Measurements from ENCODE around the gene SNX24.

SNX24 gene

DNA sequence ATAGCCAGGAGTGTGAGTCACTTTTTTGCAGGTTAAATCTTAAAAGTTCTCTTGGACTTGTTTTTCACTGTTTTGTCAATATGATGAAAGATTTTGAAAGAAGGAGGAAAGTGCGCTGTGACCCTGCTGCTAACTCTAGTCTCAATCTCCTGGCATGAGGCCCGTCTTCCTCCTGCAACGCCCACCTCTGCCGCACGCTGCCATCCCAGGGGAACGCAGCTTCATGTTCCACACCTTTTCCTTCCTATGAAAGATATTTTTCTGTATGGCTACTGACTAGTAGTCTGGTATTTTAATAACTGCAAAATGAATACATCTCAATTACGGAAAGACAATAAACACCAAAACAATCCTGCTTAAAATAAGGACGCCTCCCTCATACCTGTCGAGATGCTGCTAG, 182.8 kb downstream of the SNX24 start:
- no peak for DNase-seq (ENCODE audit: low spot score)

DNA sequence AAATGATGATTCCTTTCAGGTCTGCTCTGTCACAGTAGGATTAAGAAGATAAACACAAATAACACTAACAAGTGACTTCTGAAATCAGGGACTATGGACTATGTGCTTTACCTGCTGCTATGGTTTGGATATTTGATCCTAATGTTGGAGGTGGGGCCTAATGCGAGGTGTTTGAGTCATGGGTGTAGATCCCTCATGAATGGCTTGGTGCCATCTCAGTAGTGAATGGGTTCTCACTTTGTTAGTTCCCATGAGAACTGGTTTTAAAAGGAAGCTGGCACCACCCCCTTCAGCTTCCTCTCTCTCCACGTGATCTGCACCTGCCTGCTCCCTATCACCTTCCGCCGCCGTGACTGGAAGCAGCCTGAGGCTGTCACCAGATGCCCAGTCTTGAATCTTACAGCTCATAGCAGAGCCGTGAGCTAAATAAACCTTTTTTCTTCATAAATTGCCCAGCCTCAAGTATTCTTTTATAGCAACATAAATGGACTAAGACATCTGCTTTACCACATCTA, 187.8 kb downstream of the SNX24 start:
- DNase-seq (ENCODE audit: low spot score): no peak

DNA sequence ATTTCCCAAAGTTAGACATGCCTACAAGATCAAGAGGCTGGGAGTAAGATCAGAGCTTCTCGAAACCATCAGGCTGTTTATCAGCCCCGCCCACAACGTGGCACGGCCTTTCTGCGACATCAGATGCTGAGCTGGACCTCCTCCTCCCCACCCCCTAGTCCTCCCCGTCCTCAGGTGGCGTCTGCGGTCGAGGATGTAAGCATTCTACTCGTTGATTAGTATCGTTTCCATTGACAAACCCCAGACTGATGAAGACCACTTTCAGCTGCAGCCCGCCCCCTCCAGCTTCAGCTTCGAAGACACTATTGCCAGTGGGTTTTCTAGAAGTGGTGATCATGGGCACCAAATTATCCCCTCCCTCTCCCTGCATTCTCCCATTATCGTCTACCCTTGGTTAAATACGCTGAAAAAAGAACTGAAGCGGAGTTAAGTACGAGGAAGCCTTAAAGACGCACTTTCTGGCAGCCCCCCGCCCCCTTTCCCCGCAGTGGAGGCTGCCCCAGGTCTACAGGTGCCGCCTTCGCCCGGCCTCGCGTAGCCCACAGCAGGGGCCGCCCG, 190.0 kb downstream of the SNX24 start:
- DNase-seq (ENCODE audit: low spot score): peak; percentile 4

DNA sequence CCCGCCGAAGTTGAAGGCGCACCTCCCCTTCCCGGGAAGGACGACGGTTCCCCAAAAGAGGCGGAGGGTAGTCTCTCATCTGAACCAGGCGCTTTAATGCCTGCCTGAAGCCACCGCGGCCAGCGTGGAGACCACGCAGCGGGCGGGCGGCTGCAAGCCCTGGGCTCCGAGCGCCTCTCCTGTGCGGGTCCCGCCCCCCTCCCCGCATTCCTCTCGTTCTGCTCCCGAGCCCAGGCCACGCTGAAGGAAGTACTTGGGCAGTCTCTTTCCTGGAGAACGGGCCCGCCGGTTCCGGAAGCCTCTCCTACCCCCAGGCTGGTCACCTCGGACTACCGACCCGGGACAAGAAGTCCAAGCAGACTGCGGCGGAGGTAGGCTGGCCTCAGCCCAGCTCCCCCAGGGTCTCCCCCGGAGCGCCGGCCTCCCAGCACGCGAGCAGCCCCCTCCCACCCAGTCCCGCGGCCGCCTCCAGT, 190.5 kb downstream of the SNX24 start:
- DNase-seq (ENCODE audit: low spot score): no peak

DNA sequence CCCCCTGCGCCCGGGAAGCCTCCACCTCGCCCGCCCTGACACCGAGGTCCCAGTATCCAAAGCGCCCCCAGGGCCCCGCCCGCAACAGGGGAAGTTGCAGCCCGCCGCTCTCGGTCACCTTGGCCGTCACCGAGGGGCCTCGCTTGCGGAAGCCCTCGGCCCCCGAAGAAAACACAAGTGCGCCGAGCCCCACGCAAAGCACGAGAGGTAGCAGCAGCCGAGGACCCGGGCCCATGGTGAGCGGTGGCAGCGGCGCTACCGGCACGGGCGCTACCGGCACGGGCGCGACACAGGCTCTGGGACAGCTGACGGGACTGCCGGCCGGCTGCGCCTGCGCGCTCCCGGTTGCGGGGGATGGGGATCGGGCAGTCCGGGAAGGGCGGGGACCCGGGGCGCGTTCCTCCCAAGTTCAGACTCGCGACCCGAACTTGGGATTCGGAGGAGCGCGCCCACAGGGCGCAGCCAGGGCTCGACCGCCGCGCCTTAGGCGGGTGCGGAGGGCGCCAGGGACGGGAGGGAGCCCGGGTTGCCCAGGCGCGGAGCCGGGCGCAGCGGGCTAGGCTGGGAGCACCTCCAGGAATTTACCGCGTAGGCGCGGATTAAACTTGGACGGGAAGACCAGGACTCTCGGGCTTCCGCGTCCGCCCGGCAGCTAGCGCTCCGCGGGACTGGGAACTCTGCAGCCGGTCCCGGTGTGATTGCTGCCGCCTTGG, 191.1 kb downstream of the SNX24 start, which contains the start of gene PPIC:
TSS of gene PPIC (minus strand) at position 335 of the 713 bp plus-strand sequence. CDS start at position 235, 100 bp downstream.
- DNase-seq (ENCODE audit: low spot score): peak; percentile 38

DNA sequence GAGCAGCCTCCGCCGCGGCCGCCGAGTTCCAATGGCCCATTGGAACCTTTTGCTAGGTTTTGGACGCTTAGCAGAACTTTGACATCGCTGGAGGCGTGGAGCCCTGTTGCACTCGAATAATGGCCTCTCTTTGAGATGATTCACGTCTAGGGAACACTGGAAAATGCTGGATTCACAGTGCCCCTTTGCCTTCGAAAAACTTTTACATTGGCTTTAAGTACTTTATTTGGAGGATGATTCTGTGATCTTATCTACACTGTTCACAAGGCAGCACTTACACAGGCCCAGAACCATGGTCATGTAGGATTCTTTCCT, 191.6 kb downstream of the SNX24 start:
- DNase-seq (ENCODE audit: low spot score): no peak

DNA sequence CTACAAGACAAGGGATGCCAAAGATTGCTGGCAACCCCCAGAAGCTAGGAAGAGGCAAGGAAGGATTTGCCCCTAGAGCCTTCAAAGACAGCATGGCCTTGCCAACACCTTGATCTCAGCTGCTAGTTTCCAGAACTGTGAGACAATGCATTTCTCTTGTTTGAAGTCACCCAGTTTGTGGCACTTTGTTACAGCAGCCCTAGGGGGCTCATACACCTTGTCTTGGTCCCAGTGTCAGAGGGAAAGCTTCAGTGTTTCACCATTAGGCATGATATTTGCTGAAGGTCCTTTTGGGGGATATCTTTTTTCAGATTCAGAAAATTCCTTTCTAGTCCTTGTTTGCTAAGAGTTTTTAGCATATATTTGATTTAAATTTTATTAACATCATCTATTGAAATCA, 194.3 kb downstream of the SNX24 start:
- no peak for DNase-seq (ENCODE audit: low spot score)

DNA sequence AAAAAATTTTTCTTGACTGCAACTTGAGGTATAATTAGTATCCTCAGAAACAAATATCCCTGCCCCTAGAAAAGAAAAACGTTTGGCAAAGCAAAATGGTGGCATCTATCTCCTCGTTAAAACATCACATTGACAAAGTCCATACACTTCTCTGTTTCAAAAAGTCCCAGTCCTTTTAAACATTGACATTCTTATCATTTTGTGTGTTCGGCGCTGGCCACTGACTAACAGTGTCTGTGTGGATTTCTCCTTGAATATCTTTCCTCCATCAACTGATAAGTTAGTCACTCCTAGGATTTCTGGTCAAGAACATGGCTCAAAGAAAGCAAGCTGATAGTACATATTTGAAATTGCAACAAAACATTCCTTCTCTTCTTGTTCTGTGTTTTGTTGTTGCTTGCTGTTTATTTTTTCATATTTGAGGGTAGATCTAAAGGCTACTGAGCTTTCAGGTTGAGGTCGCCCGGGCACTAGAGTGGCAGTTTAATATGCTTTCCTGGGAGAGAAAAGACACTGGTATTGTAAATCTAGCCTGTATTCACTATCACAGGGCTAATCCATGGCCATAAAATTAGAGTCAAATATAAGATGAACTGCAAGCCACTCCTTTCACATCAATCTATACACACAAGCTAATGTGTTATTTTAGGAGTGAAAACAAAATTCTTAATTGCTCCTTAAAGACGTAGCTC, 199.7 kb downstream of the SNX24 start:
- DNase-seq (ENCODE audit: low spot score): no peak

DNA sequence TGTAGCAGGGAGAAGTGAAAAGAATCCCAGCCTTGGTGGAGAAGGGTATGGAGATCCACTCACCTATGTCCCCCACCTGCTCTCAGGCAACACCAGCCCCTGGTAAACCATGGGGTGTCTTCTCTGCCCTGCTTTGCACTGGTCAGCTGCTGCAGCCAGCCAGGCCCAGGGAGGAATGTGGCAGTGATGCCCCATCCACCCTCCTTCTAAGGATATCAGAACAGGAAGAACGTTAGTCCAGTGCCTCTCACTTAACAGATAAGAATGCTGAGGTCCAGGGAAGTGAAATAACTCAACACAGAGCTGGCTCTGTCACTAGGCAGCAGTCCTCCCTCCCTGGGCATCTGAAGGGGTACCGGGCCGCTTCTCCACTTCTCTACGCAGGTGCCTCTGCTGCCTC, 200.8 kb downstream of the SNX24 start:
- DNase-seq (ENCODE audit: low spot score): no peak

DNA sequence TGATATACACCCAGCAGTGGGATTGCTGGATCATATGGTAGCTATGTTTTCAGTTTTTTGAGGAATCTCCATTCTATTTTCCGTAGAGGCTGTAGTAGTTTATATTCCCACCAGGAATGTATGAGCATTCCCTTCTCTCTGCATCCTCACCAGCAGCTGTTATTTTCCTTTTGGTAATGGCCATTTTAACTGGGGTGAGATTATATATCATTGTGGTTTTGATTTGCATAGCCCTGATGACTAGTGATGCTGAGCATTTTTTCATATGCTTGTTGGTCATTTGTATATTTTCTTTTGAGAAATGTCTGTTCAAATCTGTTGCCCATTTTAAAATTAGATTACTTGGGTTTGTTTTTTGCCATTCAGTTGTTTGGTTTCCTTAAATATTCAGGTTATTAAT, 202.3 kb downstream of the SNX24 start:
- DNase-seq (ENCODE audit: low spot score): no peak

DNA sequence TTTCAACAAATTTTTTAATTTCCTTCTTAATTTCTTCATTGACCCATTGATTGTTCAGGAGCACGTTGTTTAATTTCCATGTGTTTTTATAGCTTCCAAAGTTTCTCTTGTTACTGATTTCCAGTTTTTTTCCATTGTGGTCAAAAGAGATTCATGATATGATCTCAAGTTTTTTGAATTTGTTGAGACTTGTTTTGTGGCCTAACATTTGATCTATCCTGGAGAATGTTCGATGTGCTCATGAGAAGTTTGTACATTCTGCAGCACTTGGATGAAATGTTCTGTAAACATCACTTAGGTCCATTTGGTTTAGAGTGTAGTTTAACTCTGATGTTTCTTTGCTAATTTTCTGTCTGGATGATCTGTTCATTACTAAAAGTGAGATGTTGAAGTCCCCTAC, 205.8 kb downstream of the SNX24 start:
- no peak for DNase-seq (ENCODE audit: low spot score)

Data from COLO829 (cell line).